Mesenchymal stem cell (in vitro differentiated cells and primary cell): ENCODE results near the gene RAB11FIP5.

Experiments
- DNase-seq: peaks from one replicate; pipeline ENCODE4 v3.0.0-alpha.2; 2013
- H2AFZ ChIP-seq: one replicate; pipeline ENCODE4 v1.6.1; 2013; ENCODE audit warnings: low read depth, mild to moderate bottlenecking, control low read depth, inconsistent platforms, low read length, moderate library complexity
- H2AK5ac ChIP-seq: 2 replicates; pipeline ENCODE4 v1.6.1; 2013; ENCODE audit warnings: low read length, moderate library complexity, mild to moderate bottlenecking, inconsistent platforms; ENCODE audit not compliant: severe bottlenecking
- H2BK120ac ChIP-seq: one replicate; pipeline ENCODE4 v1.6.1; 2013; ENCODE audit warnings: low read depth, mild to moderate bottlenecking, inconsistent platforms, low read length, moderate library complexity
- H2BK12ac ChIP-seq, 2 experiments: one replicate each; pipeline ENCODE4 v1.6.1; 2013; ENCODE audit warnings: inconsistent platforms in 2 of 2, low read length in 2 of 2, mild to moderate bottlenecking in 2 of 2, moderate library complexity in 2 of 2, control low read depth in 1 of 2
- H2BK15ac ChIP-seq: one replicate; pipeline ENCODE4 v1.6.1; 2013; ENCODE audit warnings: mild to moderate bottlenecking, low read depth, inconsistent platforms; ENCODE audit not compliant: poor library complexity, severe bottlenecking
- H2BK5ac ChIP-seq: 2 replicates; pipeline ENCODE4 v1.6.1; 2013; ENCODE audit warnings: low read depth, mild to moderate bottlenecking, low read length, control low read depth, inconsistent platforms; ENCODE audit not compliant: poor library complexity, severe bottlenecking
- H3K14ac ChIP-seq, 2 experiments: one replicate each; pipeline ENCODE4 v1.6.1; 2013; ENCODE audit warnings: inconsistent platforms in 2 of 2, low read length in 2 of 2, control low read depth in 1 of 2, mild to moderate bottlenecking in 1 of 2, moderate library complexity in 1 of 2
- H3K18ac ChIP-seq, 2 experiments: one replicate each; pipeline ENCODE4 v1.6.1; 2013; ENCODE audit warnings: inconsistent platforms in 2 of 2, low read length in 2 of 2, control low read depth in 1 of 2, low read depth in 1 of 2, mild to moderate bottlenecking in 1 of 2
- H3K23ac ChIP-seq, 2 experiments: one replicate each; pipeline ENCODE4 v1.6.1; 2013; ENCODE audit warnings: inconsistent platforms in 2 of 2, low read length in 2 of 2, mild to moderate bottlenecking in 2 of 2, moderate library complexity in 2 of 2, control low read depth in 1 of 2
- H3K27ac ChIP-seq: 2 replicates; pipeline ENCODE4 v1.5.1; 2013; ENCODE audit warnings: mild to moderate bottlenecking, moderate library complexity, low read length, control low read depth, inconsistent platforms; ENCODE audit not compliant: poor library complexity, severe bottlenecking
- H3K27me3 ChIP-seq, 2 experiments: 2 replicates each; pipeline versions ENCODE4 v1.6.1 to v1.7.0; 2013; ENCODE audit warnings: low read length in 2 of 2, mild to moderate bottlenecking in 2 of 2, moderate library complexity in 2 of 2, control low read depth in 1 of 2, inconsistent platforms in 1 of 2; ENCODE audit not compliant: control insufficient read depth in 1 of 2, insufficient read depth in 1 of 2
- H3K36me3 ChIP-seq, 2 experiments: 2 replicates each; pipeline versions ENCODE4 v1.6.1 to v1.7.0; 2013; ENCODE audit warnings: low read length in 2 of 2, control low read depth in 1 of 2, inconsistent platforms in 1 of 2, low read depth in 1 of 2, mild to moderate bottlenecking in 1 of 2; ENCODE audit not compliant: insufficient read depth in 2 of 2, control insufficient read depth in 1 of 2
- H3K4ac ChIP-seq, 2 experiments: one replicate each; pipeline ENCODE4 v1.6.1; 2013; ENCODE audit warnings: inconsistent platforms in 2 of 2, low read length in 2 of 2, mild to moderate bottlenecking in 2 of 2, moderate library complexity in 2 of 2, control low read depth in 1 of 2, low read depth in 1 of 2
- H3K4me1 ChIP-seq: 2 replicates; pipeline ENCODE4 v1.6.1; 2013; ENCODE audit warnings: low read depth, low read length, control low read depth; ENCODE audit not compliant: control insufficient read depth, insufficient read depth
- H3K4me2 ChIP-seq: 2 replicates; pipeline ENCODE4 v1.6.1; 2013; ENCODE audit warnings: low read length, mild to moderate bottlenecking, inconsistent platforms; ENCODE audit not compliant: poor library complexity, severe bottlenecking
- H3K4me3 ChIP-seq, 2 experiments: 2 replicates each; pipeline versions ENCODE4 v1.5.1 to v1.7.0; 2013; ENCODE audit warnings: low read length in 2 of 2, mild to moderate bottlenecking in 2 of 2, control low read depth in 1 of 2, low read depth in 1 of 2; ENCODE audit not compliant: insufficient read depth in 1 of 2
- H3K79me1 ChIP-seq: replicated peaks from 2 replicates; pipeline ENCODE4 v1.6.1; 2013; ENCODE audit warnings: mild to moderate bottlenecking, control low read depth, low read length, inconsistent platforms; ENCODE audit not compliant: poor library complexity, severe bottlenecking
- H3K9ac ChIP-seq: 2 replicates; pipeline ENCODE4 v1.7.0; 2013; ENCODE audit warnings: mild to moderate bottlenecking, low read length, moderate library complexity
- H3K9me3 ChIP-seq: 2 replicates; pipeline ENCODE4 v1.7.0; 2013; ENCODE audit warnings: mild to moderate bottlenecking, low read length; ENCODE audit not compliant: control insufficient read depth
- H4K8ac ChIP-seq: one replicate; pipeline ENCODE4 v1.6.1; 2013; ENCODE audit warnings: inconsistent platforms, mild to moderate bottlenecking, low read length, moderate library complexity
- H4K91ac ChIP-seq: one replicate; pipeline ENCODE4 v1.6.1; 2013; ENCODE audit warnings: mild to moderate bottlenecking, low read length, inconsistent platforms
- WGBS: methylation state at CpG from one replicate; pipeline ENCODE4 v1.1.7; 2013; ENCODE audit warnings: mixed read lengths; 5-methylcytosine and 5-hydroxymethylcytosine counted together

RAB11FIP5 gene

GRCh38 chr2:73034661-73035375 lies 77.9 kb downstream of the RAB11FIP5 start:
- Histone ChIP-seq H3K4me1 (peaks cover 7% of the 10 kb centered on the region), H3K4ac (no peak overlapping the region), H3K79me1 (peaks cover 13% of the 10 kb centered on the region), H3K9me3 (no peaks in the 10 kb centered on the region), H3K9ac (no peak overlapping the region), H2BK15ac (no peak overlapping the region), H3K4me3 (no peak overlapping the region), H2BK5ac (no peak overlapping the region), H4K91ac (no peak overlapping the region), H3K36me3 (peaks cover 6 to 20% of the 10 kb centered on the region in 2 experiments), H3K27me3 (no peaks in the 10 kb centered on the region), H2AFZ (no peak overlapping the region), H2BK120ac (no peak overlapping the region), H3K4me2 (no peak overlapping the region), H4K8ac (no peak overlapping the region), H3K27ac (no peak overlapping the region), H2AK5ac (no peak overlapping the region), H3K14ac (no peak overlapping the region), H3K18ac (no peak overlapping the region), H3K23ac (no peak overlapping the region), H2BK12ac (no peak overlapping the region)
- no peak for DNase-seq
- WGBS = 93% methylated on average over 4 of the region's 7 CpGs

GRCh38 chr2:73033766-73034381 lies 78.9 kb downstream of the RAB11FIP5 start:
- Histone ChIP-seq H3K4me1 (peaks cover 9% of the 10 kb centered on the region), H3K27ac (no peak overlapping the region), H3K18ac (no peak overlapping the region), H3K79me1 (peaks cover 15% of the 10 kb centered on the region), H4K91ac (no peak overlapping the region), H3K36me3 (peaks cover 6 to 22% of the 10 kb centered on the region in 2 experiments), H3K23ac (no peak overlapping the region), H2BK12ac (no peak overlapping the region), H3K27me3 (no peaks in the 10 kb centered on the region), H3K9ac (no peak overlapping the region), H3K4me3 (peak overlapping the region in 1 of 2 experiments; percentile 34), H2BK120ac (no peak overlapping the region), H3K4ac (no peak overlapping the region), H3K4me2 (no peak overlapping the region), H2BK15ac (no peak overlapping the region), H2BK5ac (no peak overlapping the region), H2AFZ (no peak overlapping the region), H3K9me3 (no peaks in the 10 kb centered on the region), H3K14ac (no peak overlapping the region), H4K8ac (no peak overlapping the region), H2AK5ac (no peak overlapping the region)
- 90% methylated on average over 5 of the region's 5 CpGs for WGBS
- no peak for DNase-seq

GRCh38 chr2:73033142-73033765 lies 79.5 kb downstream of the RAB11FIP5 start:
- H3K4ac ChIP-seq = no peak overlapping the region
- DNase-seq = no peak
- H3K4me2 ChIP-seq = no peak overlapping the region
- H4K8ac ChIP-seq = no peak overlapping the region
- WGBS = no CpG with 5 or more reads among the region's 1 CpG
- H3K18ac ChIP-seq = no peak overlapping the region
- H3K36me3 ChIP-seq = peaks cover 7 to 25% of the 10 kb centered on the region in 2 experiments
- H3K23ac ChIP-seq = no peak overlapping the region
- no peak overlapping the region for H3K27ac ChIP-seq
- no peak overlapping the region for H2BK5ac ChIP-seq
- H2AK5ac ChIP-seq = no peak overlapping the region
- H3K4me1 ChIP-seq = peaks cover 9% of the 10 kb centered on the region
- no peaks in the 10 kb centered on the region for H3K9me3 ChIP-seq
- no peak overlapping the region for H2BK120ac ChIP-seq
- no peak overlapping the region for H4K91ac ChIP-seq
- no peak overlapping the region for H3K4me3 ChIP-seq
- H2BK12ac ChIP-seq = no peak overlapping the region
- no peak overlapping the region for H3K14ac ChIP-seq
- no peaks in the 10 kb centered on the region for H3K27me3 ChIP-seq
- no peak overlapping the region for H2AFZ ChIP-seq
- H3K9ac ChIP-seq = no peak overlapping the region
- H2BK15ac ChIP-seq = no peak overlapping the region
- H3K79me1 ChIP-seq = peaks cover 15% of the 10 kb centered on the region

DNA sequence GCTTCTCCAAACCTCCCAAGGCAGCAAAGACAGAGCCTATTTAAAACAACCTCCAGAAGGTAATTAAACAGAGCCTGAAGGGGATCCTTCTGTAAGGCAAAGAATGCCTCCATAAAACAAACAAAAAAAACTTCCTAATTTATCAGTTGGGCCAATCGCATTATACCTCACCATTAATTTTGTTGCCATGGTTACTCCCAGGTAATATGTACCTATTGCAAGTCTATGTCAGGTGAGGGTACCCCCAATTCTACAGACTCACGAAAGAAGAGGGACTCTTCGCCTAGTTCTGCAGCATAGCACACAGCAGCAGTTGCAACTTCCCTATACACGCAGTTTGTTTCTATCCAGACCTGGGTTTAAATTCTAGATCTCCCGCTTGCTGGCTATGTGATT lies 80.0 kb downstream of the RAB11FIP5 start:
- no peaks in the 10 kb centered on the region for H3K27me3 ChIP-seq
- no peak overlapping the region for H3K14ac ChIP-seq
- H3K18ac ChIP-seq = no peak overlapping the region
- H3K79me1 ChIP-seq = peaks cover 15% of the 10 kb centered on the region
- no peak overlapping the region for H4K91ac ChIP-seq
- H3K4me1 ChIP-seq = peaks cover 9% of the 10 kb centered on the region
- peaks cover 6 to 27% of the 10 kb centered on the region in 2 experiments for H3K36me3 ChIP-seq
- no peak overlapping the region for H2BK12ac ChIP-seq
- no peak overlapping the region for H4K8ac ChIP-seq
- H3K9ac ChIP-seq = no peak overlapping the region
- 97% methylated on average over 4 of the region's 5 CpGs for whole genome bisulfite sequencing
- H3K23ac ChIP-seq = no peak overlapping the region
- H2BK120ac ChIP-seq = no peak overlapping the region
- no peaks in the 10 kb centered on the region for H3K9me3 ChIP-seq
- no peak overlapping the region for H2BK5ac ChIP-seq
- DNase-seq = no peak
- no peak overlapping the region for H2AK5ac ChIP-seq
- H3K27ac ChIP-seq = no peak overlapping the region
- H3K4me3 ChIP-seq = no peak overlapping the region
- H2AFZ ChIP-seq = no peak overlapping the region
- H2BK15ac ChIP-seq = no peak overlapping the region
- no peak overlapping the region for H3K4ac ChIP-seq
- H3K4me2 ChIP-seq = no peak overlapping the region
